ENCODE data around the gene AGBL4. TPM values are rescaled to one million over a fixed set of nuclear protein-coding genes. Genes with fewer than 3 reads are reported as not detected.

AGBL4 gene
- total and polyA plus RNA-seq, 2 experiments from 2014 or later: not detected

DNA sequence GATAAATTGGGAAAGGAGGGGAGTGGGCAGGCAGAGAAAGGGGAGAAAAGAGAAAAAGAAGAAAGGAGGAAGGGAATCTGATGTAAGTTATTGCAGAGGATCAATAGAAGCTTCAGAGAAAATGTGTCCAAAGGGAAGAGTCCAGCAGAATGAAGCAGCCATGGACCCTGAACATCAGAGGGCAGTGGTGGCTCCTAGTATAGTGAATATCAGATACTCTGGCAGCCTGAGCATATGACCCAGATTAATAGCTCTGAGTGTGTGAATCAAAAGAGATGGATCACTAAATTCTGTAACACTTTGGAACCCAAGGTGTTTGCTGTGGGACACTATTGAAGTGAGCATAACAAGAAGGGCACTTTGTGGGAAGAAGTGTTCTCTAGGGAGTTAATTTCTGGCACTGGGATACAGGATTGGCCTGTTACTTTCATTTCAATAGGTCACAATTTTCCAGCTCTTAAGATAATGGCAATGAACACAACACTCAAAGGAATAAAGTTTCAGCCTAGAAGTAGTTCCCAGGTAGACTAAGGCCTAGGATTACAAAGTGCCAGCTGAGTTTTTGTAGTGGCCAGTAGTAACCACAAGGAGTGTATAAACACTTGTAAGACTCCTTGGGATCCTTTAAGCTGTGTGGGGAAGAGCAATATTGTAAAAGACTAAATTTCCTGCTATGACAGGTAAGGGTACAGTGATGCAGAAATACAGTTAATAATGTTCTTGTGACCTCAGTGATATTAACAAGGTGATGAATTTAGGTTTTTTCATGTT is 1082.6 kb downstream of the AGBL4 start:
- H2AFZ ChIP-seq: no peak overlapping the region
- H3K9ac ChIP-seq: no peak overlapping the region
- H4K20me1 ChIP-seq (ENCODE audit: insufficient read depth): no peaks in the 10 kb centered on the region
- H3K27ac ChIP-seq: no peak overlapping the region
- 0 out of 2 replicates have a peak, but pooled peaks cover 5% of the 10 kb centered on the region for H3K4me1 ChIP-seq (ENCODE audit: insufficient read depth)
- no peak for DNase-seq
- no peak overlapping the region for H3K4me2 ChIP-seq (ENCODE audit: unreplicated experiment)
- H3K4me3 ChIP-seq: no peak overlapping the region
- in situ Hi-C loops (cut with MboI): no loop called here
- TF ChIP-seq EZH2phosphoT487 (IDR thresholded peaks at IDR 0.05; ENCODE audit: insufficient read depth, low read depth) (no peak), EZH2 (IDR thresholded peaks at IDR 0.05; ENCODE audit: insufficient read depth, poor library complexity, severe bottlenecking) (no peak)
- H3K27me3 ChIP-seq (replicated peaks; ENCODE audit: insufficient read depth): no peaks in the 10 kb centered on the region
- H3K9me3 ChIP-seq (ENCODE audit: low read depth): no peaks in the 10 kb centered on the region
- H3K9me2 ChIP-seq (ENCODE audit: insufficient read depth): no peaks in the 10 kb centered on the region
- H3K36me3 ChIP-seq (ENCODE audit: low read depth): no peaks in the 10 kb centered on the region
- H3F3A ChIP-seq (ENCODE audit: insufficient read depth): no peaks in the 10 kb centered on the region
- no peaks in the 10 kb centered on the region for H3K79me2 ChIP-seq (ENCODE audit: insufficient read depth)

DNA sequence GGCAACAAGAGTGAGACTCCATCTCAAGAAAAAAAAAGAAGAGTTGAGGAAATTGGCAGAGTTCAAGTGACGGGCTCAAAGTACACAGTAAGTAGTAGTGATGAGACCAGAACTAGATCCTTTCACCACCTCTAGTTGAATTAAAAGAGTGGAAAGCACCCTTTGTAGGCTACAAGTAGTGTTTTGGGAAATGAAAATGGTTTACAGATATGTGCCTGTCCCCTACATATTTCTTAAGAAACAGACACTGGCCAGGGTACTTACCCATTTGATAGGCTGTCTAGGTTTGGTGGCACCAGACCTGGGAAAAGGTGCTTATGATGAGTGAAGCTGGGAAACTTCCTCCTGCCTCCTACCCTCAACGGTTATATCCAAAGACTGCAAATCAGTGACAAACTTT is 1083.4 kb downstream of the AGBL4 start:
- DNase-seq: no peak
- no peak for TF ChIP-seq EZH2phosphoT487 (IDR thresholded peaks at IDR 0.05; ENCODE audit: insufficient read depth, low read depth)
- no peak for TF ChIP-seq EZH2 (IDR thresholded peaks at IDR 0.05; ENCODE audit: insufficient read depth, poor library complexity, severe bottlenecking)
- H3K4me1 ChIP-seq (ENCODE audit: insufficient read depth): 0 out of 2 replicates have a peak, but pooled peaks cover 5% of the 10 kb centered on the region
- H3K9me3 ChIP-seq (ENCODE audit: low read depth): no peaks in the 10 kb centered on the region
- H3K4me3 ChIP-seq: no peak overlapping the region
- no peak overlapping the region for H3K9ac ChIP-seq
- in situ Hi-C loops (cut with MboI): no loop called here
- H3F3A ChIP-seq (ENCODE audit: insufficient read depth): no peaks in the 10 kb centered on the region
- no peaks in the 10 kb centered on the region for H3K36me3 ChIP-seq (ENCODE audit: low read depth)
- no peaks in the 10 kb centered on the region for H3K79me2 ChIP-seq (ENCODE audit: insufficient read depth)
- H3K27me3 ChIP-seq (replicated peaks; ENCODE audit: insufficient read depth): no peaks in the 10 kb centered on the region
- H3K9me2 ChIP-seq (ENCODE audit: insufficient read depth): no peaks in the 10 kb centered on the region
- H4K20me1 ChIP-seq (ENCODE audit: insufficient read depth): no peaks in the 10 kb centered on the region
- WGBS, 2 experiments (ENCODE audit: low coverage in 1 of 2, low lambda C conversion rate in 2 of 2, missing lambda C conversion rate in 2 of 2): 70 to 72% methylated on average over 2 of the region's 2 CpGs
- H2AFZ ChIP-seq: no peak overlapping the region
- no peak overlapping the region for H3K27ac ChIP-seq
- H3K4me2 ChIP-seq (ENCODE audit: unreplicated experiment): no peak overlapping the region

DNA sequence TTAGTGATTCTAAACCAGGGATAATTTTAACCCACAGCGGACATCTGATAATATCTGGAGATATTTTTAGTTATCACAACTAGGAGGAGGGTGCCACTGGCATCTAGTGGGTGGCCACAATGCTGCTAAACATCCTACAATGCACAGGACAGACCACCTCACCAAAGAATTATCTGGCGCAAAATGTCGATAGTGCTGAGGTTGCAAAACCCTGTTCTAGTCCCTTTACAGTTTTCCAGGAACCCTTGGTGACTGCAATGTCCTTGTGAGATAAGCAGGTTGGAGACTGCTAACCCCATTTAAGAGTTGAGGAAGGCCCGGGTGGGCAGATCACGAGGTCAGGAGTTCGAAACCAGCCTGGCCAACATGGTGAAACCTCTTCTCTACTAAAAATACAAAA is 1083.9 kb downstream of the AGBL4 start:
- H3K4me1 ChIP-seq (ENCODE audit: insufficient read depth): 0 out of 2 replicates have a peak, but pooled peaks cover 5% of the 10 kb centered on the region
- H2AFZ ChIP-seq: no peak overlapping the region
- H3K4me2 ChIP-seq (ENCODE audit: unreplicated experiment): no peak overlapping the region
- in situ Hi-C loops (cut with MboI): no loop called here
- H3K36me3 ChIP-seq (ENCODE audit: low read depth): no peaks in the 10 kb centered on the region
- H3K27me3 ChIP-seq (replicated peaks; ENCODE audit: insufficient read depth): no peaks in the 10 kb centered on the region
- H3K9me2 ChIP-seq (ENCODE audit: insufficient read depth): no peaks in the 10 kb centered on the region
- no peak overlapping the region for H3K4me3 ChIP-seq
- no peak overlapping the region for H3K27ac ChIP-seq
- H4K20me1 ChIP-seq (ENCODE audit: insufficient read depth): no peaks in the 10 kb centered on the region
- 81% methylated on average over 6 of the region's 6 CpGs for WGBS, 2 experiments (ENCODE audit: low coverage in 1 of 2, low lambda C conversion rate in 2 of 2, missing lambda C conversion rate in 2 of 2)
- no peaks in the 10 kb centered on the region for H3F3A ChIP-seq (ENCODE audit: insufficient read depth)
- no peaks in the 10 kb centered on the region for H3K79me2 ChIP-seq (ENCODE audit: insufficient read depth)
- TF ChIP-seq EZH2 (IDR thresholded peaks at IDR 0.05; ENCODE audit: insufficient read depth, poor library complexity, severe bottlenecking) (no peak), EZH2phosphoT487 (IDR thresholded peaks at IDR 0.05; ENCODE audit: insufficient read depth, low read depth) (no peak)
- H3K9me3 ChIP-seq (ENCODE audit: low read depth): no peaks in the 10 kb centered on the region
- no peak for DNase-seq
- H3K9ac ChIP-seq: no peak overlapping the region

- WGBS, 2 experiments (ENCODE audit: low coverage in 1 of 2, low lambda C conversion rate in 2 of 2, missing lambda C conversion rate in 2 of 2): 52 to 53% methylated on average over 3 of the region's 3 CpGs
- in situ Hi-C loops (cut with MboI): no loop called here
- Histone ChIP-seq H3K9ac (no peak overlapping the region), H3K4me3 (no peak overlapping the region), H3K79me2 (ENCODE audit: insufficient read depth) (no peaks in the 10 kb centered on the region), H3K27me3 (replicated peaks; ENCODE audit: insufficient read depth) (no peaks in the 10 kb centered on the region), H3K36me3 (ENCODE audit: low read depth) (no peaks in the 10 kb centered on the region), H3F3A (ENCODE audit: insufficient read depth) (no peaks in the 10 kb centered on the region), H3K27ac (no peak overlapping the region), H4K20me1 (ENCODE audit: insufficient read depth) (no peaks in the 10 kb centered on the region), H3K9me2 (ENCODE audit: insufficient read depth) (no peaks in the 10 kb centered on the region), H2AFZ (no peak overlapping the region), H3K4me2 (ENCODE audit: unreplicated experiment) (no peak overlapping the region), H3K4me1 (ENCODE audit: insufficient read depth) (0 out of 2 replicates have a peak, but pooled peaks cover 5% of the 10 kb centered on the region), H3K9me3 (ENCODE audit: low read depth) (no peaks in the 10 kb centered on the region)
- no peak for DNase-seq
- no peak for TF ChIP-seq EZH2 (IDR thresholded peaks at IDR 0.05; ENCODE audit: insufficient read depth, poor library complexity, severe bottlenecking)
- no peak for TF ChIP-seq EZH2phosphoT487 (IDR thresholded peaks at IDR 0.05; ENCODE audit: insufficient read depth, low read depth)
Measured at GRCh38 chr1:48939042-48939441, 1084.7 kb downstream of the AGBL4 start.

Data from GM23248 (cell line).